HG03442 (cell line): Measurements from ENCODE around the gene LRRC8C.

ENCODE experiments used
- ATAC-seq: cut with Tn5 transposase; IDR thresholded peaks from one replicate; pipeline ENCODE4 v1.9.1; 2021; ENCODE audit warnings: mild to moderate bottlenecking, moderate library complexity; ENCODE audit not compliant: unreplicated experiment

LRRC8C gene

DNA sequence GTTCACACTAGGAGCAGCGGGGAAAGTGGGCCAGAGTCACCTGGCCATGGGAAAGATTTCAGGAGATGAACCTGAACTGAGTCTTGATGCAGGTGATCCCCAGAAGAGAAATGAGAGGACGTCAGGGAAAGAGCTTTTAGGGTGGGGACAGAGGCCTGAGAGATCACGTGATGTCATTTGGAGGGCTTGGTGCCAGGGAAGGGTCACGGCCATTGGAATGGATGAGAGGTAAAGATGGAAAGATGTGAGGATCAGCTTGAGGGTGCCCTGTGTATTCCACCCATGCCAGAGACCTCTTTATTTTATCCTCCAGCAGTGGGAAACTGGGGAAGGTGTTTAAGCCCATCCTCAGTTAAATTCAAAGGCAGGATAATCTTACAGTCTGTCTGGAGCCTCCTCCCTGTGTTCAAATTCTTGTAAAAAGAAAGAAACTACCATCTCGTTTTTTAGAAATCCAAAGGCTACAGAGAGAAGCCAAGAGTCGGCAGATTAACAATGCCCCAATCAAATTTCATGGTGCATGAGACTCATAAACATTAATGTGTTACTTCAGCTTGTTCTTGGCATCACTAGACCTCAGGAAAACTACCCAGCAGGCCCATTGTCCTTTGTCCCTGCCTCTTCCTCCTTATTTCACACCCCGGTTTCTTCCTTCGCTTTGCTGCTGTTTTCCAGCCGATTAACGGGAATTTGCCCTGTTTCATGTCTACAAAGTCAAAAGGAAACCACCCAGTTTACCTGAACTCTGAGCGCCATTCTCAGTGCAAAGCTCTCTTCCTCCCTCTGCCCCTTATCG, 94.8 kb downstream of the LRRC8C start:
- no peak for ATAC-seq

DNA sequence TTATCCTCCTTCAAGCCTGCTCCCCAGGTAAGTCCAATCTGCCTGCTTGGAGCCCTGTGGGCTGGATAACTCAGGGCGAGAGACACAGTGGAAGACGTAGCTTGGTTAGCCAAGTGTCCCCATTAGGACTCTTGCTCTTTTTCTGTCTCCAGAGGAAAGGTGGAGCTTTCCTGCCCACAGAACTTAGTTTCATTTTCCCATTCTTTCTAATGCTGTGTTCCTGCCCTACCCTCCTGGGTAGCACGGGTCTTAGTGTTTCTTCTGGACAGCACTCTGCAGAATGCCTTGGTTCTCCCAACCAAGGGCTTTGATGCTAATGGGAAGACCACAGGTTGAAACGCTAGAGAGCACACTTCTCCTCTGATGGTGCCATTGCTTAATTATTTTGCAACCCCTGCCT, 95.5 kb downstream of the LRRC8C start:
- no peak for ATAC-seq

DNA sequence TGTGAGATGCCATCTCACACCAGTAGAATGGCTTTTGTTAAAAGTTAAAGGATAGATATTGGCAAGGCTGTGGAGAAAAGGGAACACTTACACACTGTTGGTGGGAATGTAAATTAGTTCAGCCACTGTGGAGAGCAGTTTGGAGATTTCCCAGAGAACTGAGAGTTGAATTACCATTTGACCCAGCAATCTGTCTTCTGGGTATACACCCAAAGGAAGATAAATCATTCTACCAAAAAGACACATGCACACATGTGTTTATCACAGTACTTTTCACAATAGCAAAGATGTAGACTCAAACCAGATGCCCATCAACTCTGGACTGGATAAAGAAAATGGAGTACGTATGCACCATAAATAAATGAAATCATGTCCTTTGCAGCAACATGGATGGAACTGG, 99.3 kb downstream of the LRRC8C start:
- no peak for ATAC-seq

DNA sequence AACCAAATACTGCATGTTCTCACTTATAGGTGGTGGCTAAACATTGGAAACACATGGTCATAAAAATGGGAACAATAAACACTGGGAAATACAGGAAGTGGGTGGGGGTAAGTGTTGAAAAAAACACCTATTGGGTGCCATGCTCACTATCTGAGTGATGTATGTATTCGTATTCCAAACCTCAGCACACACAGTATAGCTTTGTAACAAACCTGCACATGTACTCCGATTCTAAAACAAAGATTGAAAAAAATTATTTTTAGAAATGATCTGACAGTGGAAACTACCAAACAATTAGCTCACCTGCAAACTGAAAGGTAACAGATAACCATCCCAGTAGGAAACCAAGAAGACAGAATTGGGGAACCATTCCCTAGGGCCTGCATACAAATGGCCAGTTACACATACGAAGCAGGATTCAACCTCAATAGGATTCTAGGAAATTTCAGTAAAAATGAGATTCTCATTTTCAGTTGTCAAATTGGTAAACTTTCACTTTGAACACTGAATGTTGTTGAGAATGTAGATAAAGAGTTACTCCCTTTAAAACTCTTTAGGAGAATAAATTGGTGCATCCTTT, 99.8 kb downstream of the LRRC8C start:
- no peak for ATAC-seq

DNA sequence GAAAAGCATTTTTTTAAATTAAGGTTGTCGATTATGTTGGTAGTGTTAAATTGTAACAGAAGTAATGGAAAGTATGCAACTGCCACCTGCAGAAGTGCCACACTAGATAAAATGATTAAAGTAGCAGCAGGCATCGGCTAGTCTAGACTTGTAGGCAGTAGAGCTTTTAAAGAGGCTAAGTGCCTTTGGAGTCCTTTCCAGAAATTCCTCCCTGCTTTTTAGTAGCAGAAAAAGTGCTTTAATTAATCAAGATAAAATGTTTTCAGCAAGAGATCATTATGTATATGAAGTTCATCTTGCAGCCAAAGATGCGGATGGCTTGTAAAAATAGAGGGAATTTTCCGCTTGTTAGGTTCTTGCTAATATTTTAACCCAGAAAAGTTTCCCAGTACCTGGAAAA, 100.8 kb downstream of the LRRC8C start:
- ATAC-seq: no peak

DNA sequence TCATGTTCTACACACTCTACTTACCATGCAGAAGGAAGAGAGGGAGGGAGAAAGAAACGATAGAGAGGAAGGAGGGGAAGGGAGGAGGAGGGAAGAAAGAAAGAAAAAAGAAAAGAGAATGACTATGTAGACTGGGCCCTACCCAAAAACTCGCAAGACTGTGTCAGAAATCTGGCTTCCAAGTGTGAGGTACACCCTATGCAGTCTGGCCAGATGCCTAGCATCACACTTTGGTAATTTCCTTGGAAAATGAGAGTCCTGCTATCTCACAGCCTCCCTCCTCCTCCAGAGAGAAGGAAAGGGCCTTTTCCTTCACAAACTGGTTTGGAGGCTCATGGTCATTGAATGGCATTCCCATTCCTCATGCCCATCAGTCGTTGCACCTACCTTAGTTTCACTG, 101.5 kb downstream of the LRRC8C start:
- no peak for ATAC-seq

DNA sequence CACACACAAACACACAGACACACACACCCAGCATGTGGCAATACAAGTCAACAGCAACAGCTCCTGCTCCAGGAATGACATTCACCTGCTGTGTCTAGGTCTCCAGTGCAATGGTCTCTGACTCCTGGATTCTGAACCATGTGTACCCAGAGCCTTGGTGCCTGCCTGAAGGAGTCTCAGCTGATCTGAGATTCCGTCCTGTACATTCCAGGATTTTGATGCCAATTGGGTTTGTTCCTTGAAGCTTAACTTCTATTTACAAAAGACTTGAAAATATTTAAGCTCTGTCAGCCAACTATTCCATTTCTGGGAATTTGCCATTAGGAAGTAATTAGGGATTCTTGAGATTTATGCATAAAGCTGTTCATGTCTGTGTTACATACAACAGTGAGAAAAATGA, 102.6 kb downstream of the LRRC8C start:
- ATAC-seq: no peak

DNA sequence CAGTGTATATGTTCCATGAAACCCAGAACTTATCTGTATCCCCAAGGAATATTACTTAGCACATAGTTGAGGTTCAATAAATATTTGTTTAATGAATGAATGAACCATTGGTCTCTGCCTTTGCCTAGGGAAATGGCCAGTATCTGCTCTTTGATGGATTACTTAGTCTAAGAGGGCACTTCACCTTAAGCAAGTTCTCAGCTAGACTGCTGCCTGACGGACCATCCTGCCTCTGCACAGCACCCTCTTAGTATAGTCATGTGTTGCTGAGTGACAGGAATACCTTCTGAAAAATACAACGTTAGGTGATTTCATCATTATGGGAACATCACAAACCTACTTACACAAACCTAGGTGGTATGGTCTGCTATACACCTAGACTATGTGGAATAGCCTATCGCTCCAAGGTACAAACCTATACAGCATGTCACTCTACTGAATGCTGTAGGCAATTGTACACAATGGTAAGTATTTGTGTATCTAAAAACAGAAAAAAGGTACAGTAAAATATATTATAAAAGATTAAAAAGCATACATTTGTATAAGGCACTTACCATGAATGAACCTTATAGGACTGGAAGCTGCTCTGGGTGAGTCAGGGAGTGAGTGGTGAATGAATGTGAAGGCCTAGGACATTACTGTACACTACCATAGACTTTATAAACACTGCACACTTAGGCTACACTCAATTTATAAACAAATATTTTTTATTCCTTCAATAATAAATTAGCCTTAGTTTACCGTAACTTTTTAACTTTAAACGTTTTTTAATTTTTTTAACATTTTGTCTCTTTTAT, 104.2 kb downstream of the LRRC8C start:
- no peak for ATAC-seq

DNA sequence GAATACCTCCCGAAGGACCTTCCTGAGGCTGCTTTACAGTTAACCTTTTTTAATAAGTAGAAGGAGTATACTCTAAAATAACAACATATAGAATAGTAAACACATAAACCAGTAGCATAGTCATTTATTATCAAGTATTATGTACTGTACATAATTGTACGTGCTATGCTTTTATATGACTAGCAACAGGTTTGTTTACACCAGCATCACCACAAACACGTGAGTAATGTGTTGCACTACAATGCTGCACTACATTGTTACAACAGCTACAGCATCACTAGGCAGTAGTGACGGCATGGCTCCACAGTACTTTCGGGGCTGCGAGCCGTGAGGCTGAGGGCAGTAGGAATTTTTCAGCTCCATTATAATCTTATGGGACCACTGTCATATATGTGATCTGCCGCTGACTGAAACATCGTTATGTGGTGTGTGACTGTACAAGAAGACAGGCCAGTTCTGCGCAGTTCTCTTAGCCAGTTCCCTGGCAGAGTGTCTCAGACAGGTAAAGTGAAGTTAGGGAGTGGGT, 105.1 kb downstream of the LRRC8C start:
- ATAC-seq: no peak

DNA sequence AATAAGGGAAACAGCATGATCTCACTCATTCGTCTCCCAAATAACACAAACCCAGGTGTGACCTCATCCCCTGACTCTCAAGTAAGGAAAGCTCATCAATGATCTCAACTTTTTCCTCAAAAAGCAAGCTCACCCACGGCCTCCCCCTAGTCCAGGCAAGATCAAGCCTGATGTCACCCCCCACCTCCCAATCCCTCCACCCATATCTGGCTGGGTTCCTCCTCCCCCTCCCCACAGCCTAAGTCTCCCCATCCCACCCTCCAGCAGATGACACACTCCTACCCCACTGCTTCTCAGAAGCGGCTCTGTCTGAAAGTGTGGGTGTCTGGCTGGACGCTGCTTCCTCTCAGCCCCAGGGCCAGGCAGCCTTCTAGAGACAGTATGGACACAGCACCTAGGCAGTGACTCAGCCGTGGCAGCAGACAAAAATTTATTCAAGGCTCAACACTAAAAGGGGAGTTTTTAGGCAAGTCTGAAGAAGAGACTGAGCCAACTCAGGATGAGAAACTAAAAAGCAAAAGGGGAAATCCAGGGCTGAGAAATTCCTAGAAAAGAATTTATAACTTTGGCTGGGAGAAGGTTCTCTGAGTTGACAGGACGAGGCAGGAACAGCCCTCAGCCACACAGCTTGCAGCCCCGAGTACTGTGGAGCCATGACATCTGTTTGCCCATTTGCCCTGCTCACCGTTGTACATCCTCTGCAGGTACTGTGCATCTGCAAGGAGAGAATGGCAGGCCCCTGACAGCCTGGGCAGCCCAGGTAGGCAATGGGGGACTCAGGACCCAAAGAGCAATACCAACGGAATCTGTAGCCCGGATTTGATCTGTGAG, 106.3 kb downstream of the LRRC8C start:
- ATAC-seq: peak; percentile 80

DNA sequence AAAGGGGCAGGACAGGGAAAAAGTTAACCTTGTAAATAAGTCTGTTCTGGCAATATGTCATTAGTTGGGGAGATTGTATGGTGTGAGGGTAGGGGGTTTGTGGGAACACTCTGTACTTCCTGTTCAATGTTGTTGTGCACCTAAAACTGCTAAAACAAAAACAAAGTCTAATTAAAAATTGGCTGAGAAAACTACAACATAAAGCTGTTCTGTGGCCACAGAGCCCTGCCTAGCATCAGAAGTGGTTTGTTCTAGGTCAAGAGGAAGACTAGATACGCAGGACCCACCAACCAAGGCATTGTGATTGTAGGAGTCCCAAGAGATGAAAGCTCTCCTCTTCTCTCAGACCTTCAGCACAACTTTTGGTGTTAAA, 106.9 kb downstream of the LRRC8C start:
- no peak for ATAC-seq

DNA sequence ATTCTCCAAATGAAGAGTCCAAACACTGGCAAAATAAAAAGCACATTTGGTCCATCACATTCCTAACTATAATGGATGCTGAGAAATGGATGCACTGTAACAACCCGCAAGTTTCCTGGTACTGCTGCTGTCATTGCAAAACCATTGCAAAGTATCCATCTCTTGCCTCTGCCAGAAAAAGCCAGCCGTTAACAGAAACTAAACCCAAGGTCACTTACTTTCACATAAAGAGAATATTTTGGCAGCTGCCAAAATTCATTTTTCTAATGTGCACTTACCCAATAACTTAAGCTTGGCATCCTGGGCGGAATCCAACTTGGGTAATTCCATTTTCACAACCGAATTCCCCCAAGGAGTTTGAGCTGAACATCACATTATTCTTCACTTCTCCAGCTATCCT, 110.9 kb downstream of the LRRC8C start:
- no peak for ATAC-seq

DNA sequence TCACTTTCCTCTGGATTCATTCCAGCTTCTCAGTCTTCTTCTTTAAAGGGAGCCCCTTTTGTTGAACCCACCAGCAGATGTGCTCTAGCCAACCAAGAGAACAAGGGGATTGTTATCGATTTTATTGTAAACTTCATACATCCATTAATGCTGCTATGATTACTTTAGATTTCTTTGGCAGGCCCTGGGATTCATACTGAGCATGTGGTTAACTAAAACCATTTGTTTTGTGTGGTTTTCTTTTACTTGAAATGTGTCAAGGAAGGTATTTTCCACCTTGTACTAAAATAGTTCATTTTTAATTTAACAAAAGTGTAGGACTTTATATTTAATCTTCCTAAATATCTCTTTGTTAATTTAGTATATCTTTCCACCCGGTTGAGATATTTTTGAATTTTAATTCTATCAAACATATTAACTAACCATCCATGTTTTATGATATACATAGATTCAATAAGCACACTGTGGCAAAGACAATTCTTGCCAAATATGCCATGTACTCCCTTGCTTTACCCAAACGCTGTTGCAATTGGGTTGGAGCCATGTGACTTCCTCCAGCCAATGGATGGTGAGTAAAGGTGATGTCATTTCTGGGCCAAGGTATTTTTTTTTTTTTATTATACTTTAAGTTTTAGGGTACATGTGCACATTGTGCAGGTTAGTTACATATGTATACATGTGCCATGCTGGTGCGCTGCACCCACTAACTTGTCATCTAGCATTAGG, 113.7 kb downstream of the LRRC8C start:
- no peak for ATAC-seq

DNA sequence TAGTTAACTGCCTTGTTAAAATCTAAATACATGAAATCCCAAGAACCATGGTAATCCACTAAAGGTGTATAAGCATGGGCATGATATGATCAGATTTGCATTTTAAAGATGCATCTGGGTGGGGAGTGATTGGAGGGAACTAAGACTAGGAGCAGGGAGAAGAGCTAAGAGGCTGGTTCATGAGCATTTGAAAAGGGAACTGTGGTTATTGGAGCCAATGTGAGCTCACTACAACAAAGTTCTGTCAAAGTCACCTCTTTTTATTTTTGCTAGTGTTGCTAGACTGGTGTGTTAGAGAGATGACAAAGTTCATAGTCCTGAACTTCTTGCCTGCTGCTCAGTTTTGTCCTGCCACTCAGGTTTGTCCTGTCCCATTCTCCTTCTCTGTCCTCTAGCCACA, 120.8 kb downstream of the LRRC8C start:
- ATAC-seq: no peak

DNA sequence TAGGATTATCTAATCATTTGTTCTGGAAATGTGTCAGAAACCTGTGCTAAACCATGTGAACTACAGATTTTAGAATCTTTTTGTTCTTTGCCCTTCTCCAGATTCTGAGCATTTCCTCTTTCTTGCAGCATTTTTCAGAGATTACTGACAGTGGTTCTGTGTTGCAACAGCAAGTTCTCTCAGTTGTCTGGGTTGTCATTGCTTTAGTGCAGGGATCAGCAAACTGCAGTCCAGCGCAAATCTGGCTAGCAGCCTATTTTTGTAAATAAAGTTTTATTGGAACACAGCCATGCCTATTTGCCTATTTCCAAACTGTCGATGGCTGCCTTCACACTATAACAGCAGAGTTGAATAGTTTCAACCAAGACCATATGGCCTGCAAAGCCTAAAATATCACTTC, 121.6 kb downstream of the LRRC8C start:
- ATAC-seq: no peak

DNA sequence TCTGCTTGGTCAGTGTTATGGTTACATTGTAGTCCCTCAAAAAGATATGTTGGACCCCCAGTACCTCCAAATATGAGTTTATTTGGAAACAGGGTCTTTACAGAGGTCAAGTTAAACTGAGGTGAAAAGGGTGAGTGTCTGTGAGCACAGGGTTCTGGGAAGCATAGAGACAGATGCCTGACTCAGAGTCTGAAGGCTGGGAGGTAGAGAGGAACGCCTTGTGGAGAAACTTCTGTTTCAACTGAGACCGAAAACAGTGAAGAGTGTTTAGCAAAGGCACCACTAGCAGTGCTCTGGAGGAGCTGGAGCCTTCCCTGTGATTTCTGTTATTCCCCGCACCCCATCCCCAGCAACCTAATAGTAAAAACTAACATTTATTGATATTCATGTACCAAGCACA, 122.7 kb downstream of the LRRC8C start:
- no peak for ATAC-seq

DNA sequence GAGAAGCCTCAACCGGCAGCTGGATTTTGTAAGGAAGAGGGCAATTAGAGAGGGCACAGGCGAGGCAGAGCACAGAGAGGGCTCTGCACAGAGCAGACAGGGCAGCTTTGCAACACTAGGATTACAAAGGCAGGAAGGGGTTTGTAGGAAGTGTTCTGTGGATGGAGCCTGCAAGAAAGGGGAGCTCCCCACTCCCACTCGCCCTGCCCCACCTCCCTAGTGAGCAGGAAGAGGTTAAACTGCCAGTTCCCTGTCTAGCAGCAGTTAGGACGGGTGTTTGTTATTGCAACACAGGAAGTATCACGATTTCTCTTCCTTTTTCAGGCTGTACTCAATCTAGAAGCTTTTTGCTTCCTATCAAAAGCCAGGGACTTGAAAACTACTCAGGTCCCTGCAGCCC, 124.6 kb downstream of the LRRC8C start:
- no peak for ATAC-seq

DNA sequence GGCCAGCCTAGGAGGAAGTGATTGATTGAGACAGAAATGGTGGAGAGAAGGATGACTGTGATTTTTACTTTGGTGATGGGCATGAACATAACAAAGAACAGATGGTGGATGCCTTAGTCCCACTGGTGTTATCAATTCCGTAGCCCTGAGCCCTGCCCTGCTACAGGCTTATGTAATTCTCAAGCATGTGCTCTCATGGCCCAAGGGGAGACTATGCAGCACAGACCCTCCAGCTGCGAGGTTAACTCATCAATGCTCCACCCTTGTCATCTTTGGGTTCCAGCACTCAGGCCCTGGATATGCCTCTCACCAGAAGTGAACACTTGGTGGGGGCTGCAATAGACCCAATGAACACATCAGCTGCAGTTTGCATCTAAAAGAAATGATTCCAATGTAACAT, 125.2 kb downstream of the LRRC8C start:
- ATAC-seq: no peak

DNA sequence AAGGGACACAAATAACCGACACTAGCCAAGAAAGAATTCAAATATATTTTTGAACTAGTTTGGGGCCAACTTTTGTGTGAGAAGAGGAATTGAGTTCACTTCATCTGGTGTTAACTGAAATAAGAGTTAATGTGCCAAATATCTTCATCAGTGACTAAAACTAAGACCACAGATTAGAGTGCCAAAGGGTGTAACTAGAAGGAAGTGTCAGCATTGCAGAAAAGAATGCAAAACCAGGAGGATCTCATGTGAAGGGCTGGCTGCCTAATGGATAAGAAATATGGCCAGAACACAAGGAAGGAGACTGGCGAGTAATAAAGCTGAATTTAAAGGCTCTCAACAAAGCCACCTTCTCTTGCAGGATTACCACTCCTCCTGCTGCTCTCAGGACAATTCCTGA, 126.1 kb downstream of the LRRC8C start:
- no peak for ATAC-seq

DNA sequence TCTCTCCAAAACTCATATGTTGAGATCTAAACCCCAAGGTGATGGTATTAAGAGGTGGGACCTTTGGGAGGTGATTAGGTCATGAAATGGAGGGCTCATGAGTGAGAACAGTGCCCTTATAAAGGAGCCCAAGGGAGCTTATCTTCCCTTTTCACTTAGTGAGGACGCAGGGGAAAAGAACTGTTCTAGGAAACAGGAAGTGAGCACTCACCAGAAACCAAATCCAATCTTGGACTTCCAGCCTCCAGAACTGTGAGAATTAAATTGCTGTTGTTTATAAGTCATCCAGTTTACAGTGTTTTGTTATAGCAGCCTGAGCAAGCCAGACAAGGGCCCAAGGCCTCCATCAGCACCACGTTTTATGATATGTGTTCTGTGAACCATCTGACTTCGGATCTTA, 127.6 kb downstream of the LRRC8C start:
- ATAC-seq: no peak
